NCI-H128 (cell line): ENCODE data around the gene SPINK9.
"Not testable (repeated sequence)": the region's sequence is repeated elsewhere in the genome, so short reads cannot be mapped to it uniquely, and the experiment has no call there.

ENCODE experiments used
- DNase-seq: peaks from one replicate; lab custom pipeline; 2025; ENCODE audit not compliant: unreplicated experiment; lab: John Stamatoyannopoulos, UW

SPINK9 gene

GRCh38 chr5:148335259-148335658 is at the start of gene SPINK9:
TSS of gene SPINK9 (plus strand) at chr5:148335559. CDS start at chr5:148335614, 55 bp downstream.
- no peak for DNase-seq

GRCh38 chr5:148290271-148291195 is 44.8 kb upstream of the SPINK9 start:
- no peak for DNase-seq

GRCh38 chr5:148297731-148298130 is 37.6 kb upstream of the SPINK9 start:
- no peak for DNase-seq

- DNase-seq = no peak
These were observed 28.9 kb upstream of the SPINK9 start for GRCh38 chr5:148306446-148306845.

- DNase-seq = no peak
These were observed 26.3 kb upstream of the SPINK9 start for GRCh38 chr5:148309019-148309418.

- DNase-seq = no peak
These were observed 25.6 kb upstream of the SPINK9 start for GRCh38 chr5:148309746-148310145.

- DNase-seq = no peak
These were observed 23.9 kb upstream of the SPINK9 start for GRCh38 chr5:148311484-148311883.

- no peak for DNase-seq
These were observed 23.2 kb upstream of the SPINK9 start, which contains the start of gene SPINK7 for GRCh38 chr5:148312153-148312552. TSS of gene SPINK7 (plus strand) at chr5:148312423. CDS start at chr5:148312484, 61 bp downstream.

- DNase-seq = no peak
These were observed 21.2 kb upstream of the SPINK9 start for GRCh38 chr5:148314187-148314586.

- no peak for DNase-seq
These were observed 20.6 kb upstream of the SPINK9 start for GRCh38 chr5:148314731-148315130.

- not testable (repeated sequence) for DNase-seq
These were observed 15.1 kb upstream of the SPINK9 start for GRCh38 chr5:148320011-148320963.

GRCh38 chr5:148333262-148333849 is 2.0 kb upstream of the SPINK9 start:
- DNase-seq = no peak

- DNase-seq = no peak
These were observed 1.5 kb downstream of the SPINK9 start for GRCh38 chr5:148336704-148337435.

- no peak for DNase-seq
These were observed 7.1 kb downstream of the SPINK9 start for GRCh38 chr5:148342371-148343045.

- no peak for DNase-seq
These were observed 7.7 kb downstream of the SPINK9 start for GRCh38 chr5:148343046-148343407.

GRCh38 chr5:148343603-148344487 is 8.5 kb downstream of the SPINK9 start:
- no peak for DNase-seq

- no peak for DNase-seq
These were observed 12.3 kb downstream of the SPINK9 start for GRCh38 chr5:148347706-148348105.

GRCh38 chr5:148352696-148353095 is 17.3 kb downstream of the SPINK9 start:
- DNase-seq = no peak

- no peak for DNase-seq
These were observed 18.3 kb downstream of the SPINK9 start for GRCh38 chr5:148353634-148354033.
